ENCODE measurements around the gene SNX32. TPM values are rescaled to one million over a fixed set of nuclear protein-coding genes. Genes with fewer than 3 reads are reported as not detected.

Gene SNX32
- total RNA-seq, 1 experiment from 2014 or later: not detected

- in situ Hi-C loops (cut with HindIII; ENCODE audit: low pct_unique_long_range_greater_than_20kb, low sequenced_read_pairs) (no loop called here), intact Hi-C loops (cut with micrococcal nuclease; ENCODE audit: unreplicated experiment) (no loop called here)
- no peaks in the 10 kb centered on the region for H3K27me3 ChIP-seq (ENCODE audit: control insufficient read depth, insufficient read depth, low read length)
- POLR2A ChIA-PET: interaction anchor here (1.4 kb wide), 1 partner anchor 10 kb away, joined by 3 read pairs; no protein-coding TSS in a partner anchor
- H3K36me3 ChIP-seq (ENCODE audit: control insufficient read depth, insufficient read depth, low read length): peaks cover 6% of the 10 kb centered on the region
- H3K4me1 ChIP-seq (ENCODE audit: control insufficient read depth, insufficient read depth, low read length): peaks cover 16% of the 10 kb centered on the region
- H3K27ac ChIP-seq (ENCODE audit: low read length): no peak overlapping the region
- CTCF ChIA-PET: interaction anchor here (0.6 kb wide), 1 partner anchor 11 kb away, joined by 3 read pairs; the partner anchor contains the start of gene MUS81
- DNase-seq (ENCODE audit: low read depth, low spot score) (no peak), ATAC-seq (no peak)
- H3K9me3 ChIP-seq (ENCODE audit: control insufficient read depth, insufficient read depth, low read depth, low read length): no peaks in the 10 kb centered on the region
- BruUV-seq (replicated peaks): no TSS peak
- TF ChIP-seq REST (IDR thresholded peaks at IDR 0.05; ENCODE audit: insufficient read depth in 1 of 2, low read depth in 2 of 2, low read length in 1 of 2): no peak
- H3K4me3 ChIP-seq (ENCODE audit: low read depth in 2 of 2, low read length in 2 of 2): no peak overlapping the region
Observed at GRCh38 chr11:65849366-65849765, 15.6 kb downstream of the SNX32 start.

DNA sequence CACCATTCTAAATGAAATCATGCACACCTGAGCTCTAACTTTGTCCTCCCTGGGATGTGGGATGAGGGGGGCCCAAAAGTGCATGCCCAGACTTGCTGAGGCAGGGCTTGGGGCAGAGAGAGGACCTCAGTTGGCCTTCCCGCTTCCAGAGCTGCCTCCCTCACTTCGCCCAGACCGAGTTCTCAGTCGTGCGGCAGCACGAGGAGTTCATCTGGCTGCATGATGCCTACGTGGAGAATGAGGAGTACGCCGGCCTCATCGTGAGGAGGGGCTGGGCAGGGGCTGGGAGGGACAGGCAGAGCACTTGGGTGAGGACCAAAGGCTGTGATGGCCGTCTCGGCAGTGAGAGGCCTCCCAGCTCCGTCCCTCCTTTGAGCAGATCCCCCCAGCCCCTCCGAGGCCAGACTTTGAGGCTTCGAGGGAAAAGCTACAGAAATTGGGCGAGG lies 16.0 kb downstream of the SNX32 start:
- no peak for TF ChIP-seq POLR2AphosphoS5 (IDR thresholded peaks at IDR 0.05; ENCODE audit: low read depth, low read length)
- TF ChIP-seq TCF7L2 (IDR thresholded peaks at IDR 0.05; ENCODE audit: low read depth, low read length): no peak
- no peak for TF ChIP-seq SIN3A (IDR thresholded peaks at IDR 0.05; ENCODE audit: borderline replicate concordance, insufficient read depth, low read depth, low read length)
- no peak for TF ChIP-seq CTCF (IDR thresholded peaks at IDR 0.05)
- TF ChIP-seq REST (IDR thresholded peaks at IDR 0.05; ENCODE audit: insufficient read depth in 1 of 2, low read depth in 2 of 2, low read length in 1 of 2): no peak
- H3K27ac ChIP-seq (ENCODE audit: low read length): no peak overlapping the region
- intact Hi-C loops (cut with micrococcal nuclease; ENCODE audit: unreplicated experiment) (loop anchor here (10.0 kb wide), 1 partner anchor 295 kb away; the partner anchor contains the start of gene LTBP3), in situ Hi-C loops (cut with HindIII; ENCODE audit: low pct_unique_long_range_greater_than_20kb, low sequenced_read_pairs) (no loop called here)
- ATAC-seq (no peak), DNase-seq (ENCODE audit: low read depth, low spot score) (no peak)
- POLR2A ChIA-PET: interaction anchor here (1.4 kb wide), 1 partner anchor 10 kb away, joined by 3 read pairs; no protein-coding TSS in a partner anchor
- H3K27me3 ChIP-seq (ENCODE audit: control insufficient read depth, insufficient read depth, low read length): no peaks in the 10 kb centered on the region
- no TSS peak for BruUV-seq (replicated peaks)
- no peak overlapping the region for H3K4me3 ChIP-seq (ENCODE audit: low read depth in 2 of 2, low read length in 2 of 2)
- peaks cover 20% of the 10 kb centered on the region for H3K4me1 ChIP-seq (ENCODE audit: control insufficient read depth, insufficient read depth, low read length)
- CTCF ChIA-PET: interaction anchor here (0.6 kb wide), 1 partner anchor 10 kb away, joined by 3 read pairs; the partner anchor contains the start of gene MUS81
- peaks cover 10% of the 10 kb centered on the region for H3K36me3 ChIP-seq (ENCODE audit: control insufficient read depth, insufficient read depth, low read length)
- no peaks in the 10 kb centered on the region for H3K9me3 ChIP-seq (ENCODE audit: control insufficient read depth, insufficient read depth, low read depth, low read length)

Data from Panc1 (cell line).